ENCODE measurements around the gene POC1A. TPM values are rescaled to one million over a fixed set of nuclear protein-coding genes. Genes with fewer than 3 reads are reported as not detected.

Gene POC1A
- total and polyA plus RNA-seq, 9 of the 15 experiments (the other 6 are each of a cell fraction or from before 2014, with no cell fraction given) = 7.2 to 17.5 (median 12.1) TPM

DNA sequence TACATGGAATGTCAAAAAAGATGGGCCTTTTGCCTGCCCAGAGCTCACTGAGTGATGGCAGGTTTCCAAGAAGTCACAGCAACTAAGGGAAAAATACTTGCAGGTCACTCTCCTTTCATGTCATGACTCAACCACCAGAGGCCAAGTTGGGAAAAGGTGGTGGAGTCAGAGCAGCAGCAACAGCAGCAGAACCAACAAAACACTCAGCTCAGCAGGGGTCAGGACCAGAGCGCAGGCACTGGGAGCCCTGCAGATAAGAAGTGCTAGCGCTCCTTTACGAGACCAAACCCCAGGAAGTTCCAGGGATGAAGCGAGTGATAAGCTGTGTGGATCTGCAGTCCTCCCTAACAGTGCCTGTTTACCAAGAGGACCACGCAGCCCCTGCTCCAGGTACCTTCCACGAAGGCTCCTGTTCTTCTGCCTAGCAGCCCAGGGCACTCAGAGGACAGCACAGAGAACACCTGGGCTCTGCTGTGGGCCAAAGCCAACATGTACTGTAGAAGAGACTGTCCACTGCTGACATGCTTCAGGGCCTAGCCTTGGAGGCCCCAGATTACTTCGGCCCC, 26.0 kb downstream of the POC1A start (continued):
- TF ChIP-seq, protein P1, sequence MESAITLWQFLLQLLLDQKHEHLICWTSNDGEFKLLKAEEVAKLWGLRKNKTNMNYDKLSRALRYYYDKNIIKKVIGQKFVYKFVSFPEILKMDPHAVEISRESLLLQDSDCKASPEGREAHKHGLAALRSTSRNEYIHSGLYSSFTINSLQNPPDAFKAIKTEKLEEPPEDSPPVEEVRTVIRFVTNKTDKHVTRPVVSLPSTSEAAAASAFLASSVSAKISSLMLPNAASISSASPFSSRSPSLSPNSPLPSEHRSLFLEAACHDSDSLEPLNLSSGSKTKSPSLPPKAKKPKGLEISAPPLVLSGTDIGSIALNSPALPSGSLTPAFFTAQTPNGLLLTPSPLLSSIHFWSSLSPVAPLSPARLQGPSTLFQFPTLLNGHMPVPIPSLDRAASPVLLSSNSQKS (CRISPR knock-in tag; IDR thresholded peaks at IDR 0.05) = no peak
- TF ChIP-seq ZNF318 (IDR thresholded peaks at IDR 0.05; ENCODE audit: borderline replicate concordance in 1 of 2, low read depth in 1 of 2) (no peak), RCOR1 (IDR thresholded peaks at IDR 0.05; ENCODE audit: borderline replicate concordance in 1 of 2, low read depth in 2 of 2, low read length in 2 of 2) (peak in 1 of 2 experiments; percentile 73; a peak in 2 of 4 replicates), ZNF431 (CRISPR knock-in tag; IDR thresholded peaks at IDR 0.05) (no peak), KDM5B (IDR thresholded peaks at IDR 0.05; ENCODE audit: insufficient replicate concordance, low read depth, low read length) (no peak), SOX6 (IDR thresholded peaks at IDR 0.05) (peak; percentile 61), L3MBTL2 (IDR thresholded peaks at IDR 0.05) (peak; percentile 58), ARID3A (IDR thresholded peaks at IDR 0.05; ENCODE audit: borderline replicate concordance, low read depth, low read length) (no peak), SIN3B (IDR thresholded peaks at IDR 0.05; ENCODE audit: low read depth) (no peak), TRIM24 (IDR thresholded peaks at IDR 0.05) (peak in 1 of 2 experiments; percentile 29; a peak in 1 of 4 replicates), NR2C1 (IDR thresholded peaks at IDR 0.05) (no peak), NR2C1 (tag; IDR thresholded peaks at IDR 0.05) (peak; percentile 39; the same call in 1 of the 2 replicates)
- TF ChIP-seq, protein P2, sequence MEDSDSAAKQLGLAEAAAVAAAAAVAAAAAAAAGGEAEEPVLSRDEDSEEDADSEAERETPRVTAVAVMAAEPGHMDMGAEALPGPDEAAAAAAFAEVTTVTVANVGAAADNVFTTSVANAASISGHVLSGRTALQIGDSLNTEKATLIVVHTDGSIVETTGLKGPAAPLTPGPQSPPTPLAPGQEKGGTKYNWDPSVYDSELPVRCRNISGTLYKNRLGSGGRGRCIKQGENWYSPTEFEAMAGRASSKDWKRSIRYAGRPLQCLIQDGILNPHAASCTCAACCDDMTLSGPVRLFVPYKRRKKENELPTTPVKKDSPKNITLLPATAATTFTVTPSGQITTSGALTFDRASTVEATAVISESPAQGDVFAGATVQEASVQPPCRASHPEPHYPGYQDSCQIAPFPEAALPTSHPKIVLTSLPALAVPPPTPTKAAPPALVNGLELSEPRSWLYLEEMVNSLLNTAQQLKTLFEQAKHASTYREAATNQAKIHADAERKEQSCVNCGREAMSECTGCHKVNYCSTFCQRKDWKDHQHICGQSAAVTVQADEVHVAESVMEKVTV (CRISPR knock-in tag; IDR thresholded peaks at IDR 0.05) = no peak

Data from K562 (cell line).